Measurements from ENCODE around the gene IGHMBP2.

IGHMBP2 gene

GRCh38 chr11:68928136-68928880 lies 24.6 kb downstream of the IGHMBP2 start:
- no peak for DNase-seq

- DNase-seq = no peak
These were observed 25.4 kb downstream of the IGHMBP2 start for GRCh38 chr11:68929135-68929534.

GRCh38 chr11:68929706-68930570 lies 26.2 kb downstream of the IGHMBP2 start:
- DNase-seq = no peak

DNA sequence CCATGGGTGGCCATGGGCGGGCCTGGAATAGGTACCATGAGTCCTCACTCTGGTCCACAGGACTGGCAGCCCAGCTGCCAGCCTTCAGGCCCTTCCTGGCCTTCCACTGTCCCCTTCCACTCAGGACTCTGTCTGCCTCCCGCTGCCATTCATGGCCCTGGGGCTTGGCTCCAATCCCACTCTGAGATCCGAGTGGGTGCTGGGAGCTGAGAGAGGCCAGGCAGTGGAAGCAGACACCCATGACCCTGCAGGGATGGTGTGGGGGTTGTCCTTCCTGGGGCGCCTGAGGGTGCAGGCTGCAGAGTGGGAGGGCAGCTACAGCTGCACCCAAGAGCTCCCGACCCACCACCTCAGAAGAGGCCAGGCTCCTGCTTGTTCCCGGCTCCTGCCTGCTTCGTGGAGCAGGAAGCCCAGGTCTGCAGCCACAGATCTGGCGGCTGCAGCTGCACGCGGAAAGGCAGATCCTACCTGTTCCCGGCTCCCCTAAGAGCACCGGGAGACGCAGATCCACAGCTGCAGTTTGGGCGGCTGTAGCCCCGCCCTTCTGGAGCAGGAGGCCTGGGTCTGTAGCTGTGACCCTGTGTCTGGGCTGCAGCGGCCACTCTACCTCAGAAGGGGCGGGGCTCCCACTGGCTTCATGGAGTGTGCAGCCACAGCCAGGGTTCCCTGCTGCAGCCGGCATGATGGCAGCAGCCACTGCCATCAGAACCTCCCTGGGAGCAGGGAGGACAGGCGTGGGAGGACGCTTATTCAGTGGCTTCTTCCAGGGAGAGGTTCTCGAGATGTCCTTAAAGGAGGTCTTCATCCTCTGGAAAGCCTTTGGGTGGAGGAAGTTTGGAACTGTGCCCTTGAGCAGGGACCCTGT lies 27.5 kb downstream of the IGHMBP2 start:
- no peak for DNase-seq

DNA sequence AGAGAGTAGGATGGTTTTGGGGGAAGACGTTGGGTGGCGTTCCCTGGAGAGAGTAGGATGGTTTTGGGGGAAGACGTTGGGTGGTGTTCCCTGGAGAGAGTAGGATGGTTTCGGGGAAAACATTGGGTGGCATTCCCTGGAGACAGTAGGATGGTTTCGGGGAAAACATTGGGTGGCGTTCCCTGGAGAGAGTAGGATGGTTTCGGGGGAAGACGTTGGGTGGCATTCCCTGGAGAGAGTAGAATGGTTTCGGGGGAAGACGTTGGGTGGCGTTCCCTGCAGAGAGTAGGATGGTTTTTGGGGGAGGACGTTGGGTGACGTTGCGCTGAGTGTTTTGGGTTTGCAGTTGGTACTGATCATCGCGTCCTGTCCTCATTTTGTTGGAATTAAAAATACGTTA lies 28.2 kb downstream of the IGHMBP2 start:
- no peak for DNase-seq

GRCh38 chr11:68932358-68932757 lies 28.7 kb downstream of the IGHMBP2 start:
- no peak for DNase-seq

DNA sequence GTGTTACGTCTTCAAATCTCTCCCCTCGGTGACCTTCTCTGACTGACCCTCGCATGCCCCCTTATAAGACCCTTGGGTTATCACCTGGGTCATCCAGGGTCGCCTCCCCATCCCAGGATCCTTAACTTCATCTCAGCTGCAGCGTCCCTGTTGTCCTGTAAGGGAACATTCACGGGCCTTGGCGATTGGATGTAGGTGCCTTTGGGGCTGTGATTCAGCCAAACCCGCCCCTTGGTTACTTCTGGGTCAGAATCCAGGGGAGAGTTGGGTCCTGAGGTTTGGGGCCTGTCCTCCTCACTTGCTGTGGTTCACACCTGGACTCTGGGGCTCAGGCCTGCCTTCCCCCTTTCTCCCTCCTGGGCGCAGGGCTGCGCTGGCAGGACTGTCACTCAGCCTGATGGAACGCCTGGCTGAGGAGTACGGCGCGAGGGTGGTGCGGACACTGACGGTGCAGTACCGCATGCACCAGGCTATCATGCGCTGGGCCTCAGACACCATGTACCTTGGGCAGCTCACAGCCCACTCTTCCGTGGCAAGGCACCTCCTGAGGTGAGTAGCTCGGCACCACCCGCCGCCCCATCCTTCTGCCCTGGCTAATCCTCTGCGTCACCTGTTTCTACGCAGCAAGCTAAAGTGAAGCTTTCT lies 29.4 kb downstream of the IGHMBP2 start:
- DNase-seq = no peak

DNA sequence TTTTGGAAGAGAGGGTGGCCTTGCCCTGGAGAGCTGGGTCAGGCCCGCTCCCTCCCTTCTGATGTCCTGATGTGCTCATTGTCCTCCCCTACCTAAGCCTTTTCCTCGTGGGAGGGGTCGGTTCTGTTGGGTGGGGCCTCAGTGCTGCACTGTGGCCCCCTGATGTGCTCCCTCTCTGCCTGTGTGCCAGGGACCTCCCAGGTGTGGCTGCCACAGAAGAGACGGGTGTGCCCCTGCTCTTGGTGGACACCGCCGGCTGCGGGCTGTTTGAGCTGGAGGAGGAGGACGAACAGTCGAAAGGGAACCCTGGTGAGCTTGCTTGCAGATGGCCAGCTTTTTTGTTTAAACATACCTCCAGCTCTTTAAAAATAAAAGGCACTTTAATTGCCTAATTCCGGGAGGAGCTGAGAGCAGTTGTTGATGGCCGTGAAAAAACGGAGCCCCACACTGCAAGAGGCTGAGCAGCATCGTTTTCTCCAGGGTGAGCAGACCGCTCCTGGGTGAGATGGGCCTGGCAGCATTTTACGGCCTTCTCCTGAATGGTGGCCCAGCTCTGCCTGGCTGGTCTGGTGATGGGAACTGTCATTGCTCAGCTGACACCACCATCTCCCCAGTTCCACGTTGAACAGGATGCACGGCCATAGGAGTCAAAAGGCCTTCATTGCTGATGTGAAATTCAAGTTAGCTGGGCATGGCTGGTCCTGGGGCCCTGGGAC lies 30.1 kb downstream of the IGHMBP2 start:
- DNase-seq = no peak

GRCh38 chr11:68934321-68934645 lies 30.6 kb downstream of the IGHMBP2 start:
- no peak for DNase-seq

DNA sequence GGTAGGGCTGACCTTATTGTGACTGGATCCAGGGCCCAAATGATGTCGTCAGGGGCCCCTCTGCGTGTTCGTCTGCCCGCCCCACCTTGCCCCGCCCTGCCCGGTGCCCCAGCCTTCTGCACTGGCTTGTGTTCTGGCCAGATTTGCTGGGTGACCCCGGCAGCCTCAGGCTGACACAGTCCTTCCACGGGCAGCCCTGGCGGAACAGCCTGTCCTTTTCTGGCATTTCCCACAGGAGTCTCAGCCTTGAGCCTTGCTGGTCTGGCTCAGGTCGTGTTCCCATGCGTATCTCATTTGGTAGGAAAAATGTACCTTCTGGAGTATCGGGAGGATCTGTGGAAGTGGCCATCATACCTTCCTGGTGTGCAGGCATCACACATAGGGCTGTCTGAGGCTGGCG lies 31.0 kb downstream of the IGHMBP2 start:
- DNase-seq = no peak

- DNase-seq = no peak
These were observed 31.4 kb downstream of the IGHMBP2 start for GRCh38 chr11:68935066-68935465.

DNA sequence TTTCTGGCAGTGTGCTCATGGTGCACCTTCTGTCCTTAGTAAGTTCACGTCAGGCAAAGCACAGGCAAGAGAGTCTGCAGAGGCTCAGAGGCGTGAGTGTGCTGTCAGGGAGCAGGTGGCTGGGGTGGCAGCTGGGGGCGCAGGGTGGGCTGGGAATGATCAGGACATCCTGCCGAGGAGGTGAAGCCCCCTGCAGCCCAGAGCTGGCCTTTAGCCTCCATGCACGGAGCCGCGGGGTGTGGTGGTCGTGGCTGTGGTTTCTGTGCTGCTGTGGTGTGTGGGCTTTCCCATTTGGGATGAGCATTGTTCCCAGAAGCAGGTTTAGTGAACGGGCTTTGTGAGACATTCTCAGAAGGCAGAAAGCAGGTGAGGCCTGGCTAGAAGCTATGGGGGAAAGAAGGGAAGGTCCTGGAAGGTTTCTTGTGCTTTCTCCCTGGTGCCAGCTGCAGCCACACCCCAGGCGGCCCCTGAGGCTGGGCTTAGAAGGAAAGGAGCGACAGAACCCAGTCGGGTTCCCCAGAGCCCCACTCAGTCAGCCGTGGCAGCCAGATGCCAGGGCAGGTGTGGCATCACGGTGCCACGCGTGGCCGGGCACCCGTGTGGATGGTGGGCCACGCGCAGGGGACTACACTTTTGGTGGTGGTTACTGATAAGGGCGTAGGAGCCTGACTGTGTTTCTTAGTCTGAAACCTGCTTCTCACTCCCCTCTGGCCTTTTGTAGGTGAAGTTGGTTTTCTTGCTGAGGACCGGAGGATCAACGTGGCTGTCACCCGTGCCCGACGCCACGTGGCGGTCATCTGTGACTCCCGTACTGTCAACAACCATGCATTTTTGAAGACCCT lies 32.0 kb downstream of the IGHMBP2 start:
- no peak for DNase-seq

GRCh38 chr11:68936358-68936636 lies 32.6 kb downstream of the IGHMBP2 start:
- no peak for DNase-seq

DNA sequence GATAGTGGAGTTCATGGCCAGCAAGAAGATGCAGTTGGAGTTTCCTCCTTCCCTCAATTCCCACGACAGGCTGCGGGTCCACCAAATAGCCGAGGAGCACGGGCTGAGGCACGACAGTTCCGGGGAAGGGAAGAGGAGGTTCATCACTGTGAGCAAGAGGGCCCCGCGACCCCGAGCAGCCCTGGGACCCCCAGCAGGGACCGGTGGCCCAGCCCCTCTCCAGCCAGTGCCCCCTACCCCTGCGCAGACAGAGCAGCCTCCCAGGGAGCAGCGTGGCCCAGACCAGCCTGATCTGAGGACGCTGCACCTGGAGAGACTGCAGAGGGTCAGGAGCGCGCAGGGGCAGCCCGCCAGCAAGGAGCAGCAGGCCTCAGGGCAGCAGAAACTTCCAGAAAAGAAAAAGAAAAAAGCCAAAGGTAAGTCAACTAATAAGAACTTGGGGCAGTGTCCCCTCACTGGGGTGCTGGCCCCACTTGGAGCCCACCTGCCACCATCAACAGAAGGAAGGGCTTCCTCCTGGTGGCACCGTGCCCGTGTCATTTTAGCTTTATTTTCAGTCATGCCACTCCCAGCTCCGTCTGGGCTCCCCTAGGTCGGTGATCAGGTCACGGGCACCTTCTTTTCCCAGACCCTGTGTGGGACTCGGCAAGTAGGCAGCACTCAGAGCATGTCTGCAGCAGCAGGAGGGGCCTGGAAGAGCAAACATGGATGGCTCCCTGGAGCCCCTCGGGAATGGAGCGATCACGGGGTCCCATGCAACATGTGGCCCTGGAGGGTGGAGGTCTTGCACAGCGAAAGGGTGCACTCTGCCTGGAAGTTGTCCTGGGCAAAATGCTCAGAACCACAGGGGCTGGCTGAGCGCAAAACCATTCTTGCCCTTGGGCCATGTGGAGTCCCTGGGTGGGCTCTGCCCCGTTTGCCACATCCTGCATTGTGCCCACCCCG lies 33.3 kb downstream of the IGHMBP2 start:
- no peak for DNase-seq

- no peak for DNase-seq
These were observed 34.4 kb downstream of the IGHMBP2 start for GRCh38 chr11:68938088-68938487.

DNA sequence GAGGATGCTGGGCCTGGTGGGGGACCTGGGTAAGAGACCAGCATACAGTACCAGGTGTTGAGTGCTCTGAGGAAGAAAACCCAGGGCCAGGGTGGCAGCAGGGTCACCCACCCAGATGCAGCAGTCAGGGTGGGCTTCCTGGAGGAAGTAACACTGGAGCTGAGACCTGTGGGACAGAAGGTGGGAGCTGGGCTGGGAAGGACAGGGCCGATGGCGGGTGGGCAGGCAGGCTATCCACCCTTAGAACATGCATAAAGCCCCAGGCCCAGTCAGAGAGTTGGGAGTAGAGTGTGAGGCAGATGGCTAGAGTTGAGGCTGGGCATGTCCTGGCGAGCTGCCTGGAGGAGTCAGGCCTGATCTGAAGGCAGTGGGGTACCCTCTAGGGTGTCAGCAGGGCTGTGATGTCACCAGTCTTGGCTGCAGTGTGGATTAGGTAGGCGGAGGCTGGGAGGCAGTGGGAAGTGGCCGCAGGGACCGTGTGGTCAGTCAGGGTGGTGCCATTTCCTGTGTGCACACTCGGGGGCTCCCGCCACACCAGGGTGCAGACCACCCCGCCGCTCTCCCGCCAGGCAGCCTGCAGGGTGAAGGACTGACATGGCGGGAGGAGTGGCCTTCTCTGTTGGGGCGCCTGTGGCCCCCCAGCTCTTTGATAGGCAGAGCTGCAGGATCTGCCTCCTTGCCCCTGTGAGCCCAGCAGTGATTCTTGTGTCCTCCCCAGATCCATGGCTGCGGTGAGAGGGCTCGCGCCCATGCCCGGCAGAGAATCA lies 35.3 kb downstream of the IGHMBP2 start:
- no peak for DNase-seq

- DNase-seq = no peak
These were observed 36.2 kb downstream of the IGHMBP2 start for GRCh38 chr11:68939583-68940555.

DNA sequence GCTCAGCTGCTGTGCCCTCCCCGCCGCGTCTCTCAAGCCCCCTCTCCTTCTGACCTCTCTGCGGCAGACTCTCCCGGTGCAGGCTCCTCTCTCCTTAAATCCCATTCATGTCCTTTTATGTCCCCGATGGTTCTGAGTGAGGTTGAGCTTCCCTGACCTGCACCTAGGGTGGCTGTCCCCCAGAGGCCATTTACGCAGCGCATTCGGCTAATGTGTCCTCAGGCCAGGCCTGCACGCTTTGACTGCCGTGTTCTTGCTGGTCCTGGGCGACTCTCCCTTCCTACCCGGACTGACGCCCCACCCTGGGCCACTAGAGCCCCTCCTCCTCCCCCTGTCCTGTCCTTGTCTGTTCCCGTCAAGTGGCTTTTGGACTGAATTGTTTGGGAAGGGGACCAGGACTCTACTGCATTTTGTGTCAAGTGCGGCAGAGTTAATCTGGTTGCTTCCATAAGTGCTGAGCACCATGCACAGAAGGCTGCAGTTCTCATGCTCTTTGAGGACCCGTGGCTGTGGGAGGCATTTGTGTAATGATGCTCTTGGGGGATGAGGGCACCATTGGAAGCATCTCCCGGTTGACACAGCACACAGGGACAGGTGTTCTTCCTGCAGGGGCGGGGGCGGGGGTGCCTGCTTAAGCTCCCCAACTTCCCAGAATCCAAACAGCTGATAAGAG lies 37.1 kb downstream of the IGHMBP2 start:
- DNase-seq = no peak
